Endothelial cell of umbilical vein (primary cell): Measurements from ENCODE around the gene MGST2. TPM values are rescaled to one million over a fixed set of nuclear protein-coding genes. Genes with fewer than 3 reads are reported as not detected.

Experiments
- BruUV-seq: library from RNA; stranded (reverse); fragments of 400-500 nt; replicated peaks from 2 replicates; lab custom pipeline; 2021; lab: Mats Ljungman, UMichigan
- CTCF ChIA-PET: fragments of 300-600, 350-600 bp; sonication (Branson Sonifier 250); formaldehyde crosslinking; loops from one replicate; lab custom pipeline; 2021; ENCODE audit warnings: antibody characterized with exemption, inconsistent platforms; lab: Charles Lee
- POLR2A ChIA-PET: fragments of 300-600, 350-600 bp; sonication (Branson Sonifier 250); formaldehyde crosslinking; loops from one replicate; lab custom pipeline; 2021; ENCODE audit warnings: antibody characterized with exemption, inconsistent platforms; lab: Charles Lee
- DNase-seq: peaks from one replicate; pipeline ENCODE4 v3.0.0-alpha.2; 2011; ENCODE audit warnings: low read depth, low spot score
- FAIRE-seq: peaks from 2 replicates; lab custom pipeline; 2011; peaks lifted over from hg19 to GRCh38; lab: Jason Lieb, UNC
- H2AFZ ChIP-seq: 2 replicates; pipeline ENCODE4 v1.6.0; 2012; ENCODE audit warnings: low read depth, low read length, control low read depth, inconsistent platforms
- H3K27ac ChIP-seq: 2 replicates; pipeline ENCODE4 v1.5.1; 2011; ENCODE audit warnings: low read depth, mild to moderate bottlenecking, control low read depth, low read length, moderate library complexity; ENCODE audit not compliant: insufficient read depth
- H3K27me3 ChIP-seq, 2 experiments: 2 replicates each; pipeline versions ENCODE4 v1.6.0 to v1.6.1; 2011; ENCODE audit warnings: low read length in 2 of 2, mixed read lengths in 1 of 2; ENCODE audit not compliant: control insufficient read depth in 2 of 2, insufficient read depth in 2 of 2
- H3K36me3 ChIP-seq, 2 experiments: 2 replicates in 1 of 2; 3 replicates in 1 of 2; pipeline ENCODE4 v1.5.1; 2011; ENCODE audit warnings: low read length in 2 of 2, mild to moderate bottlenecking in 1 of 2, moderate library complexity in 1 of 2; ENCODE audit not compliant: control insufficient read depth in 2 of 2, insufficient read depth in 2 of 2; ENCODE audit errors: extremely low read depth in 1 of 2
- H3K4me1 ChIP-seq: 3 replicates; pipeline ENCODE4 v1.5.1; 2011; ENCODE audit warnings: mild to moderate bottlenecking, low read length; ENCODE audit not compliant: control insufficient read depth, insufficient read depth; ENCODE audit errors: extremely low read depth
- H3K4me2 ChIP-seq: 2 replicates; pipeline ENCODE4 v1.6.1; 2011; ENCODE audit warnings: low read length, control low read depth, mixed read lengths; ENCODE audit not compliant: insufficient read depth
- H3K4me3 ChIP-seq, 3 experiments: fragments of 200-600 bp in 1 of 3; sonication (generic), shearing (Covaris generic) in 1 of 3; replicated peaks in 1 of 3; 2 replicates each; pipeline ENCODE4 v1.5.1; 2011 to 2016; ENCODE audit warnings: control low read depth in 3 of 3, low read length in 3 of 3, mild to moderate bottlenecking in 2 of 3, inconsistent platforms in 1 of 3, low read depth in 1 of 3, moderate library complexity in 1 of 3; ENCODE audit not compliant: insufficient read depth in 1 of 3
- H3K79me2 ChIP-seq: 2 replicates; pipeline ENCODE4 v1.6.0; 2012; ENCODE audit warnings: low read length, inconsistent platforms; ENCODE audit not compliant: control insufficient read depth, insufficient read depth
- H3K9ac ChIP-seq: replicated peaks from 2 replicates; pipeline ENCODE3; 2011; ENCODE audit warnings: low read length, control low read depth; ENCODE audit not compliant: insufficient read depth; ENCODE audit errors: extremely low read depth
- H3K9me1 ChIP-seq: replicated peaks from 3 replicates; pipeline ENCODE4 v1.6.0; 2011; ENCODE audit warnings: mild to moderate bottlenecking, low read length; ENCODE audit not compliant: control insufficient read depth, insufficient read depth; ENCODE audit errors: extremely low read depth
- H3K9me3 ChIP-seq: replicated peaks from 2 replicates; pipeline ENCODE4 v1.5.1; 2012; ENCODE audit warnings: low read length, inconsistent platforms; ENCODE audit not compliant: control insufficient read depth, insufficient read depth
- H4K20me1 ChIP-seq: replicated peaks from 2 replicates; pipeline ENCODE3; 2011; ENCODE audit warnings: mild to moderate bottlenecking, low read length; ENCODE audit not compliant: control insufficient read depth, insufficient read depth; ENCODE audit errors: extremely low read depth
- GATA2 ChIP-seq: IDR thresholded peaks from 2 replicates; pipeline ENCODE4 v1.7.0; 2011; ENCODE audit warnings: low read depth, mild to moderate bottlenecking, moderate library complexity, mixed read lengths, low read length; ENCODE audit not compliant: insufficient read length, insufficient read depth
- JUN ChIP-seq: IDR thresholded peaks from 2 replicates; pipeline ENCODE4 v1.6.1; 2011; ENCODE audit warnings: borderline replicate concordance, low read depth; ENCODE audit not compliant: insufficient read length, insufficient read depth
- MYC ChIP-seq: IDR thresholded peaks from one replicate; pipeline ENCODE4 v1.6.1; 2011; ENCODE audit warnings: mild to moderate bottlenecking, low read depth, low read length
- POLR2A ChIP-seq: IDR thresholded peaks from 2 replicates; pipeline ENCODE4 v1.6.1; 2012; ENCODE audit warnings: low read depth, mild to moderate bottlenecking, control low read depth, low read length
- POLR2AphosphoS5 ChIP-seq: IDR thresholded peaks from 2 replicates; pipeline ENCODE4 v1.6.1; 2012; ENCODE audit warnings: low read depth, mild to moderate bottlenecking, control low read depth, low read length, moderate library complexity; ENCODE audit not compliant: insufficient read depth
- dilution Hi-C: fragments of 300-500 bp; cut with MboI; formaldehyde crosslinking; loops from one replicate; pipeline ENCODE4 v1.15.0; 2019; ENCODE audit warnings: low sequenced_read_pairs; ENCODE audit not compliant: extremely low pct_ligation_motif_present
- intact Hi-C: fragments of 100-400 bp; cut with micrococcal nuclease; formaldehyde crosslinking; loops from one replicate; pipeline ENCODE4 v1.10.0; 2022
- polyA plus RNA-seq, 4 experiments: library from polyadenylated mRNA; depleted of rRNA in 3 of 4; stranded (reverse) in 3 of 4; unstranded in 1 of 4; fragments of >200 nt; gene quantifications; 2 replicates each; pipeline versions ENCODE4 v1.2.1 to v1.2.3, GENCODE V29; 2011 to 2012; ENCODE audit warnings: missing spikeins in 1 of 4
- total RNA-seq: library from RNA; stranded (reverse); gene quantifications from 2 replicates; pipeline ENCODE4 v1.2.3, GENCODE V29; 2021
- TF ChIP-seq, protein P1 (sequence below), 2 donors: IDR thresholded peaks; 1 replicate in 1 of 2; 2 replicates in 1 of 2; pipeline ENCODE4 v1.5.1; 2011; ENCODE audit warnings: low read length in 2 of 2, mild to moderate bottlenecking in 2 of 2, moderate library complexity in 2 of 2, control low read depth in 1 of 2, inconsistent platforms in 1 of 2, low read depth in 1 of 2; ENCODE audit not compliant: insufficient read depth in 1 of 2; ENCODE audit errors: extremely low read depth in 1 of 2

The MGST2 gene
- total and polyA plus RNA-seq, 2 donors (not counting 3 experiments of a cell fraction or from before 2014, with no cell fraction given): 64.3 to 78.9 TPM

DNA sequence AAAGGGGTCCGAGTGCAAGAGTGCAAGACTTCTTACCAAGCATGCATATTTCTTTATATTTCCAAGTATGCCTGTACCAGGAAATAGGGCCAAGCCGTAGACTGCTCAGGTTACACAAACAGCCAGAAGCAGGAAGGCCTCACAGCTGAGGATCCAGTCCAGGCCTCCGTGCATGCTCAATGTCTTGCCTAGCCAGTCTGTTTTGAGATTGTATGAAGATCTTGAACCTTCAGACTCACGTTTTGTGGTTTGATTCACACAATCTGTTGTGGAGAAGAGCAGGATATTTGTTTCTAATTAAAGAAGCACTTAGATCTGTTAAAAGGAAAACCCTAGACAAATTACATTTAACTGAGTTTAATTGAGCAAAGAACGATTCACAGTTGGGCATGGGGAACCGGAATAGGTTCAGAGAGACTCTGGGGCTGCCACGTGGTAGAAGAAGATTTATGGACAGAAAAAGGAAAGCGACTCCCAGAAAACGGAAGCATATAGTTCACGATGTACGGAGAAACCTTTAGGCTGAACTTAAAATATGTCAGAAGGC, 1.2 kb downstream of the MGST2 start:
- CTCF ChIA-PET: interaction anchor here (0.6 to 3.3 kb wide), 16 partner anchors 10 to 660 kb away, joined by 3 to 47 read pairs (median 4); no protein-coding TSS in a partner anchor
- Histone ChIP-seq H3K27me3 (no peaks in the 10 kb centered on the region), H3K9me3 (no peaks in the 10 kb centered on the region), H4K20me1 (no peaks in the 10 kb centered on the region), H3K9ac (peak overlapping the region; percentile 89), H3K79me2 (peaks cover 7% of the 10 kb centered on the region), H3K36me3 (no peaks in the 10 kb centered on the region), H3K4me3 (peak overlapping the region in 2 of 3 experiments; percentile 56 to 60), H3K27ac (peak overlapping the region; percentile 77), H3K9me1 (no peaks in the 10 kb centered on the region), H3K4me1 (peaks cover 23% of the 10 kb centered on the region), H3K4me2 (peak overlapping the region; percentile 87), H2AFZ (peak overlapping the region; percentile 55)
- dilution Hi-C loops (no loop called here), intact Hi-C loops (no loop called here)
- FAIRE-seq (peak; percentile 96), DNase-seq (peak; percentile 84)
- TF ChIP-seq MYC: peak; percentile 44
- no peak for TF ChIP-seq GATA2
- TF ChIP-seq POLR2A: no peak
- no peak for TF ChIP-seq JUN
- TF ChIP-seq, protein P1, sequence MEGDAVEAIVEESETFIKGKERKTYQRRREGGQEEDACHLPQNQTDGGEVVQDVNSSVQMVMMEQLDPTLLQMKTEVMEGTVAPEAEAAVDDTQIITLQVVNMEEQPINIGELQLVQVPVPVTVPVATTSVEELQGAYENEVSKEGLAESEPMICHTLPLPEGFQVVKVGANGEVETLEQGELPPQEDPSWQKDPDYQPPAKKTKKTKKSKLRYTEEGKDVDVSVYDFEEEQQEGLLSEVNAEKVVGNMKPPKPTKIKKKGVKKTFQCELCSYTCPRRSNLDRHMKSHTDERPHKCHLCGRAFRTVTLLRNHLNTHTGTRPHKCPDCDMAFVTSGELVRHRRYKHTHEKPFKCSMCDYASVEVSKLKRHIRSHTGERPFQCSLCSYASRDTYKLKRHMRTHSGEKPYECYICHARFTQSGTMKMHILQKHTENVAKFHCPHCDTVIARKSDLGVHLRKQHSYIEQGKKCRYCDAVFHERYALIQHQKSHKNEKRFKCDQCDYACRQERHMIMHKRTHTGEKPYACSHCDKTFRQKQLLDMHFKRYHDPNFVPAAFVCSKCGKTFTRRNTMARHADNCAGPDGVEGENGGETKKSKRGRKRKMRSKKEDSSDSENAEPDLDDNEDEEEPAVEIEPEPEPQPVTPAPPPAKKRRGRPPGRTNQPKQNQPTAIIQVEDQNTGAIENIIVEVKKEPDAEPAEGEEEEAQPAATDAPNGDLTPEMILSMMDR (IDR thresholded peaks at IDR 0.05; ENCODE audit: extremely low read depth in 1 of 2, insufficient read depth in 1 of 2, low read depth in 1 of 2, low read length in 2 of 2): no peak
- TF ChIP-seq POLR2AphosphoS5: peak; percentile 23
- POLR2A ChIA-PET: no interaction called here
- BruUV-seq: no TSS peak
